Spleen (tissue), 7 donors: ENCODE measurements around the gene DAZL.

ENCODE experiments used
- CTCF ChIP-seq, 11 experiments: fragments of 200-600 bp in 7 of 11; fragments of 450-650 bp in 4 of 11; sonication (generic) in 4 of 11; IDR thresholded peaks in 8 of 11; conservative IDR thresholded peaks in 3 of 11; 1 replicate in 7 of 11; 2 replicates in 4 of 11; pipeline versions ENCODE4 v1.4.0 to v1.8.0; 2016 to 2021; ENCODE audit warnings: antibody characterized with exemption in 11 of 11, inconsistent platforms in 4 of 11, mild to moderate bottlenecking in 1 of 11
- POLR2A ChIP-seq, 3 donors: fragments of 450-650 bp; IDR thresholded peaks; one replicate each; pipeline ENCODE4 v1.5.1; 2017; ENCODE audit warnings: antibody characterized with exemption in 3 of 3, mild to moderate bottlenecking in 1 of 3
- POLR2AphosphoS5 ChIP-seq, 3 donors: sonication (generic); formaldehyde crosslinking; IDR thresholded peaks; one replicate each; pipeline ENCODE4 v1.5.1; 2017; ENCODE audit warnings: antibody characterized with exemption in 3 of 3
- donor health status: DM: no; HTN: no; CAD: no; lungs with moderate emphysema.
- donor health status: DM: no; HTN: no; CAD: no.
- donor health status: DM: no; HTN: no; CAD: no.

GRCh38 chr3:16616083-16616482, 10.9 kb upstream of the DAZL start:
- TF ChIP-seq CTCF (IDR thresholded peaks at IDR 0.05 in 8 of 11, conservative IDR thresholded peaks at IDR 0.05 in 3 of 11): no peak
- TF ChIP-seq POLR2AphosphoS5 (IDR thresholded peaks at IDR 0.05): no peak
- no peak for TF ChIP-seq POLR2A (IDR thresholded peaks at IDR 0.05)
